ENCODE results near the gene IER5.
"Not testable (repeated sequence)": the region's sequence is repeated elsewhere in the genome, so short reads cannot be mapped to it uniquely, and the experiment has no call there.

The IER5 gene

DNA sequence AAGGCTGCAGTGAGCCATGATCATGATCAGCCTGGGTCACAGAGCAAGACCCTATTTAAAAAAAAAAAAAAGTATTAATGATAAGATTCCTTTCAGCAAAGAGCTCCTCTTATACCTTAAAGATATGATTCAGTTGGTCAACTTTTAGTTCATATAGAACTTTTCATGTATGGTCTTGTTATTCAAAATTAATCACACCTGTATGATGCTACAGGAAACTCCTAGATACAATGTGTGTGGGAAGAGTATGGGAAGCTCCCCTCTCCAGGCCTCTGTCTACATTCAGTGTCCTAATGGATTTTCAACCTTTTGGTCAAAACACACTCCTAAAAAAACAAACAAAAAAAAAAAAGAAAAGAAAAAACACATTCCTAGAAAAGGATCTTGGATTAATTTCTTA lies 37.6 kb upstream of the IER5 start:
- in situ Hi-C loops (cut with HindIII; ENCODE audit: low sequenced_read_pairs): no loop called here
- no peak for DNase-seq (ENCODE audit: low read depth, low spot score)
- no peak overlapping the region for H3K4me3 ChIP-seq (ENCODE audit: low read depth, low read length)
- TF ChIP-seq, protein P1, sequence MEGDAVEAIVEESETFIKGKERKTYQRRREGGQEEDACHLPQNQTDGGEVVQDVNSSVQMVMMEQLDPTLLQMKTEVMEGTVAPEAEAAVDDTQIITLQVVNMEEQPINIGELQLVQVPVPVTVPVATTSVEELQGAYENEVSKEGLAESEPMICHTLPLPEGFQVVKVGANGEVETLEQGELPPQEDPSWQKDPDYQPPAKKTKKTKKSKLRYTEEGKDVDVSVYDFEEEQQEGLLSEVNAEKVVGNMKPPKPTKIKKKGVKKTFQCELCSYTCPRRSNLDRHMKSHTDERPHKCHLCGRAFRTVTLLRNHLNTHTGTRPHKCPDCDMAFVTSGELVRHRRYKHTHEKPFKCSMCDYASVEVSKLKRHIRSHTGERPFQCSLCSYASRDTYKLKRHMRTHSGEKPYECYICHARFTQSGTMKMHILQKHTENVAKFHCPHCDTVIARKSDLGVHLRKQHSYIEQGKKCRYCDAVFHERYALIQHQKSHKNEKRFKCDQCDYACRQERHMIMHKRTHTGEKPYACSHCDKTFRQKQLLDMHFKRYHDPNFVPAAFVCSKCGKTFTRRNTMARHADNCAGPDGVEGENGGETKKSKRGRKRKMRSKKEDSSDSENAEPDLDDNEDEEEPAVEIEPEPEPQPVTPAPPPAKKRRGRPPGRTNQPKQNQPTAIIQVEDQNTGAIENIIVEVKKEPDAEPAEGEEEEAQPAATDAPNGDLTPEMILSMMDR (IDR thresholded peaks at IDR 0.05; ENCODE audit: low read depth, low read length): no peak

DNA sequence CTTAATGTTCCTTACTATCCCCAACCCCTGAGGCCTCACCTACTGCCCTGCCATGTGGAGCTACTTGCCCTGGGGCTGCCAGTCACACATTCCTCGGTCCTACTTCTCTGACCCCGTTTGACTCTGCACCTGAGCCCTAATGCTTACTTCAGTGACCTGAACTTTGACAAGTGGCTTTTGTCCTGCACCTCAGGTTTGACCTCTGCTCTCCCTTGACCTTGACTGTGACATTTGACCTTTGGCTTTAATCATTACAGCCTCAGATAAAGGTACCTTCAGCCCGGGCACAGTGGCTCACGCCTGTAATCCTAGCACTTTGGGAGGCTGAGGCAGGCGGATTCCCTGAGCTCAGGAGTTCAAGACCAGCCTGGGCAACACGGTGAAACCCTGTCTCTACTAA lies 31.9 kb upstream of the IER5 start:
- TF ChIP-seq, protein P1 (IDR thresholded peaks at IDR 0.05; ENCODE audit: low read depth, low read length): no peak
- DNase-seq (ENCODE audit: low read depth, low spot score): no peak
- no peak overlapping the region for H3K4me3 ChIP-seq (ENCODE audit: low read depth, low read length)
- in situ Hi-C loops (cut with HindIII; ENCODE audit: low sequenced_read_pairs): no loop called here

DNA sequence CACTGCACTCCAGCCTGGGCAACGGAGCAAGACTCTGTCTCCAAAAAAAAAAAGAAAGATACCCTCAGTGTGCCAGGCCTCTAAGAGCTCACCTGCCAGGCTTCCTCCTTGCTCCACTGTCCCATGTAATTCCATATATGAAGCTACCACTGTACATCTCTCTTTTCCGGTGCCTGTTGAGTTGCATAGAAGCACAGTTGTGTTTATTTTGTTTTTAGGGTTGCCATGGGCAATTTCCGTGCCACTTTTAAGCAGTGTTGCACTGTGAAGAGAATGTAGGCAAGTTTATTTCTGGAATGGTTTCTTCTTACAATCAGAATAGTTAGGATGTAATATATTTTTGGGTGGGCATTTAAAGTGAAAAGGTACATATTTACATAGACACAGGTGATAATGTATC lies 31.4 kb upstream of the IER5 start:
- in situ Hi-C loops (cut with HindIII; ENCODE audit: low sequenced_read_pairs): no loop called here
- no peak for DNase-seq (ENCODE audit: low read depth, low spot score)
- TF ChIP-seq, protein P1 (IDR thresholded peaks at IDR 0.05; ENCODE audit: low read depth, low read length): no peak
- no peak overlapping the region for H3K4me3 ChIP-seq (ENCODE audit: low read depth, low read length)

DNA sequence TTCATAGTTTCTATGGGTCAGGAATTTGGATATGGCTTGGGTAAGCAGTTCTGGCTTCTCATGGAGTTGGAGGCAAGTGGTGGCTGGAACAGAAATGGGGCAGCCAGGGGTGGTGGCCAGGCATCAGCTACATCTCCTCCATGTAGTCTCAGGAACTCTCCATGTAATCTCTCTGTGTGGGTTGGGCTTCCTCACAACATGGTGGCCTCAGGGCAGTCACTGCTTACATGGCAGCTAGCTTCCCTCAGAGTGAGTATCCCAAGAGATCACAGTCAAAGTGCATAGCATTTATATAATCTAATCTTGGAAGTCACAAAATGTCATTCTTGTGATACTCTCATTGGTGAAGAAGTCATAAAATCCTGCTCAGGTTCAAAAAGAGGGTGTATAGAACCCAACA lies 29.1 kb upstream of the IER5 start:
- H3K4me3 ChIP-seq (ENCODE audit: low read depth, low read length): no peak overlapping the region
- DNase-seq (ENCODE audit: low read depth, low spot score): no peak
- in situ Hi-C loops (cut with HindIII; ENCODE audit: low sequenced_read_pairs): no loop called here
- TF ChIP-seq, protein P1 (IDR thresholded peaks at IDR 0.05; ENCODE audit: low read depth, low read length): no peak

DNA sequence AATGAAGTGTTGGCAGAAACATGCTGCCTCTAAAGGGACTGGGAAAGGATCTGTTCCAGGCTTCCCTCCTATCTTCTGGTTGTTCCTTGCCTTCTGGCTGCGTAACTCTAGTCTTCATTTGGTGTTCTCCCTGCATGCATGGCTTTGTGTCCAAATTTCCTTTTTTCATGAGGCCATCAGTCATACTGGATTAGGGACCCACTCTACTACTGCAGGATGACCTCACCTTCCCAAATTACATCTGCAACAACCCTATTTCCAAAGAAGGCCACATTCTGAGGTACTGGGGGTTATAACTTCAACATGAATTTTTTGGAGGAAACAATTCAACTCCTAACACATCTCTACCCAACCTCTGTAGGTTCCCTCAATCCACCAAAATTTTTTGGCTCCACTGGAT lies 28.4 kb upstream of the IER5 start:
- in situ Hi-C loops (cut with HindIII; ENCODE audit: low sequenced_read_pairs): no loop called here
- no peak for DNase-seq (ENCODE audit: low read depth, low spot score)
- TF ChIP-seq, protein P1 (IDR thresholded peaks at IDR 0.05; ENCODE audit: low read depth, low read length): no peak
- no peak overlapping the region for H3K4me3 ChIP-seq (ENCODE audit: low read depth, low read length)

DNA sequence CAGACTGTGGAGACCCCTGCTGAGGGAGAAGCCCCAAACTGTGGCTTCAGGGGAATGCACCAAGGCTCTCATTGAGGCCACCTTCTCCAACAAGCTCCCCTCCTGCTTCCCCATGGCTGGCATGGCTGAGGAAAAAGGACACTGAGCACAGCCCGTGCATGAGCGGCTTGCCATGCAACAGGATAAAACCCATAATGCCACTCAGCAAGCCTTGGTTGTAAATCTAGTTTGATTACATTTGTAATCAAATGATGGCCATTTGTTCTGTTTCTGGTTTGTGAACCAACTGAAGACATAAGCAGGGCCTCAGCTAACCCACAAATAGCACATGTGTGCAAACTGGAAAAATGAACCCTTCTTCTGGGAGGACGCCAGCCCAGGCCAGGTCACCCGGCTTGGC lies 27.6 kb upstream of the IER5 start:
- in situ Hi-C loops (cut with HindIII; ENCODE audit: low sequenced_read_pairs); H3K4me3 ChIP-seq (ENCODE audit: low read depth, low read length); DNase-seq (ENCODE audit: low read depth, low spot score): not testable (repeated sequence)

DNA sequence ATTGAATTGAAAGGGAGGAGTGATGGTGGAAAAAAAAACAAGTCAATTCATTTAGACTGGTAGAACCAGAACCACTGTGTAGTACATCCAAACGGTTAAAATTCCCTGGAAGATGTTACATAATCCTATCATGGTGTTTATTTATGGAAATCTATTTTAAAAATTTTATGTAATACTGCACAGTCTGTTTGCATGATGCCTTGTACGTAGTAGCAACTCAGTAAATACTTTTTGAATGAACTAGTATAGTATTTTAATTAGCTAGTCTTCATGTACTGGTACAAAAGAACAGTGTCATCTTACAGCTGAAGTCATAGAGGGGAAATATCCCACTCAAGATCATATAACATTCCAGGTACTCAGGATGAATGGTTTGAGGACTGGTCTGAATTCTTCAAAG lies 27.0 kb upstream of the IER5 start:
- in situ Hi-C loops (cut with HindIII; ENCODE audit: low sequenced_read_pairs): no loop called here

More for the DNA sequence above, 27.0 kb upstream of the IER5 start:
- no peak for DNase-seq (ENCODE audit: low read depth, low spot score)
- no peak overlapping the region for H3K4me3 ChIP-seq (ENCODE audit: low read depth, low read length)
- TF ChIP-seq, protein P1 (IDR thresholded peaks at IDR 0.05; ENCODE audit: low read depth, low read length): no peak

Measured in astrocyte of the spinal cord (primary cell).